ENCODE measurements around the gene LCN1.

DNA sequence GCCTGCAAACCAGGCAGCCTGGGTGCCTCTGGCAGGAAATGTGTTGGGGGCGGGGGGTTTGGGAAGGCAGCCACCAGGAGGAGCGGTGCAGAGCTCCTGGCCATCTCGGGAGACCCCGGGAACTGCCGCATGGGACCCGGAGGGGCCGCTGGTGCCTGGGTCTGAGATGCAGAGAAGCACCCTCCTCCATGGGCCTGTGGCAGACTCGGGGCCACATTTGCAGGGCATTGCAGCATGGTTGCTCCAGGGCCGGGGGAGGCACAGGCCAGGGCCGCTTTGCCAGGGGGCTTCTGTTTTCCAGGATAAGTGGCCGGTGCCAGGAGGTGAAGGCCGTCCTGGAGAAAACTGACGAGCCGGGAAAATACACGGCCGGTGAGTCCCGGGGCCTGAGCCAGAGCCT is 1.7 kb downstream of the LCN1 start:
- TF ChIP-seq, protein P1, sequence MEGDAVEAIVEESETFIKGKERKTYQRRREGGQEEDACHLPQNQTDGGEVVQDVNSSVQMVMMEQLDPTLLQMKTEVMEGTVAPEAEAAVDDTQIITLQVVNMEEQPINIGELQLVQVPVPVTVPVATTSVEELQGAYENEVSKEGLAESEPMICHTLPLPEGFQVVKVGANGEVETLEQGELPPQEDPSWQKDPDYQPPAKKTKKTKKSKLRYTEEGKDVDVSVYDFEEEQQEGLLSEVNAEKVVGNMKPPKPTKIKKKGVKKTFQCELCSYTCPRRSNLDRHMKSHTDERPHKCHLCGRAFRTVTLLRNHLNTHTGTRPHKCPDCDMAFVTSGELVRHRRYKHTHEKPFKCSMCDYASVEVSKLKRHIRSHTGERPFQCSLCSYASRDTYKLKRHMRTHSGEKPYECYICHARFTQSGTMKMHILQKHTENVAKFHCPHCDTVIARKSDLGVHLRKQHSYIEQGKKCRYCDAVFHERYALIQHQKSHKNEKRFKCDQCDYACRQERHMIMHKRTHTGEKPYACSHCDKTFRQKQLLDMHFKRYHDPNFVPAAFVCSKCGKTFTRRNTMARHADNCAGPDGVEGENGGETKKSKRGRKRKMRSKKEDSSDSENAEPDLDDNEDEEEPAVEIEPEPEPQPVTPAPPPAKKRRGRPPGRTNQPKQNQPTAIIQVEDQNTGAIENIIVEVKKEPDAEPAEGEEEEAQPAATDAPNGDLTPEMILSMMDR (IDR thresholded peaks at IDR 0.05; ENCODE audit: poor library complexity, severe bottlenecking): no peak
- TF ChIP-seq TAF1 (IDR thresholded peaks at IDR 0.05; ENCODE audit: low read depth) (no peak), POLR2AphosphoS5 (IDR thresholded peaks at IDR 0.05) (no peak), RAD21 (conservative IDR thresholded peaks at IDR 0.05) (no peak), EP300 (conservative IDR thresholded peaks at IDR 0.05; ENCODE audit: poor library complexity, severe bottlenecking) (no peak), MXI1 (conservative IDR thresholded peaks at IDR 0.05; ENCODE audit: poor library complexity, severe bottlenecking) (no peak)

Data from neural cell (in vitro differentiated cells).